HG03108 (cell line): ENCODE results near the gene SYCP2L.
"Not testable (repeated sequence)": the region's sequence is repeated elsewhere in the genome, so short reads cannot be mapped to it uniquely, and the experiment has no call there.

ENCODE experiments used
- ATAC-seq: cut with Tn5 transposase; IDR thresholded peaks from one replicate; pipeline ENCODE4 v1.9.1; 2021; ENCODE audit warnings: moderate library complexity; ENCODE audit not compliant: unreplicated experiment

Gene SYCP2L

DNA sequence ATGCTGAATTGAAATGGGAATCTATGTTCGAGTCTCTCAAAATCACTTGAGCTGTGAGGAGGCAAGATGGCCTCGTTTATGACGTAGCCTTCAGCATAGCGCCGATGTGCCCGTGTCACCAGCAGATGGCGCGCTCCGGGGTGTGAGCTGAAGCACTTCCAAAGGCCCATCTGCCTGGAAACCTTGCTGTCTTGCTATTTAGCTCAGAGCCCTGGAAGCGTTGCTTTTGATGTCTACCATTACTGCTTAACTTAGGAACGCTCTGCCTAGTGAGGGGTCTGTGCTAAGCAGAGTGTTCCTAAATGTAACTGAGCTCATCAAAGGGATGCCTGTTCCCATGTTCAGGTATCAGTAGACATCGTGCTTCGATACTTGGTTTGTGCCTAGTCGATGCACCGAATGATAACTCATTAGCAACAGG is 67.7 kb downstream of the SYCP2L start:
- ATAC-seq = no peak

GRCh38 chr6:10956776-10957175 is 69.9 kb downstream of the SYCP2L start:
- ATAC-seq = no peak

GRCh38 chr6:10957414-10957886 is 70.6 kb downstream of the SYCP2L start:
- no peak for ATAC-seq

DNA sequence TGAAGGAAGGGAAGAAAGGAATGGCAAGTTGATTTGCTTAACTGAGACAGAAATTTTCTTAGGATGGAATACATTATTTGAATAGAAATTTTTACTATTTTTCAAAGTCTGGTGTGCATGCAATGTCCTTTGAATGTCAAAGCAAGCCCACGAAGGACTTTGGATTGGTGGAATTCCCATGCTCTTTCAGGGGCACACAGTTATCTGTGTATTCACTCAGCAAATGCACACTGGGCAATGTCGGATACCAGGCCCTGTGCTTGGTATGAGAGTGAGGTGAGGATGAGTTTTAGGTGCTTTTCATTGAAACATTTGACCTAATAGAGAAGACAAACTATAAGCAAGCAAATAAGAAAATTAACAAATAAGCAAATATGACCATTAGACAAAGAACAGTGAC is 73.3 kb downstream of the SYCP2L start:
- ATAC-seq = no peak

GRCh38 chr6:10961837-10962236 is 75.0 kb downstream of the SYCP2L start:
- ATAC-seq = no peak

- ATAC-seq = no peak
Observed at GRCh38 chr6:10962673-10963072, 75.8 kb downstream of the SYCP2L start.

GRCh38 chr6:10963113-10963512 is 76.3 kb downstream of the SYCP2L start:
- ATAC-seq = no peak

DNA sequence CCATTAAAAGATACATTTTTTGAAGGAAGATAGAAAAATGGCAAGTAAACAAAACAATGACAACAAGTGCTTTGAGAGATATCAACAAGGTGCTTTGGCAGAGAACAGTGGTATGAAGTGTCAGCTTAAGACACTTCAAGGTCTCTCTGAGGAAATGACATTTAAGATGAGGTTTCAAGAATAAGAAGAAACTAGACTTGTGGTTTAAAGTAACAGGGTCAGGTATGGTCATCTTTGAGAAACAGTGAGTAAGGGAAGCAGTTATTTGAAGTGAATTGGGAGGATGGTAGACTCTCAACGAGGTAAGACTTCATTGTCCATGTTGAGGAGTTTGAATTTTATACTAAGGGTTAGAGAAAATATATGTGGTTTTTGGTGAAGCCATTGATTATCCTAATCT is 77.8 kb downstream of the SYCP2L start:
- no peak for ATAC-seq

DNA sequence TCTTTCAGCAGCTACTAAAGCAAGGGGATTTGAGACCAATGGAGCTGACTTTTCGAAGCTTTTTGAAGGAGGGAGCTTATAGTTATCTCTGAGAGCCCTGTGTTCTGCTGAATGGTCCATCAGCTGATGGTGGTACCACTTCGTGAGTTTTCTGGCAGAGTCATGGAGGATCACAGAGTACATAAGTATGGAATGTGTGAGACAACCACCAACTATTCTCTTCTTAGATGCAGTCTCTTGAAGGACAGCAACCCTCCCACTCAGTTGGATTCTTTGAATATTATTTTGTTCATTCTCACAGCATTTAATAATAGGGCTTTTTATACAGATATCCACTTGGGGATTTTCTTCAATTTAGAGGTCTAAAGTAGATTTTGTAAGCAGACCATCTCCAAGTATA is 81.9 kb downstream of the SYCP2L start:
- no peak for ATAC-seq

- no peak for ATAC-seq
Observed at GRCh38 chr6:10970731-10971130, 83.9 kb downstream of the SYCP2L start.

DNA sequence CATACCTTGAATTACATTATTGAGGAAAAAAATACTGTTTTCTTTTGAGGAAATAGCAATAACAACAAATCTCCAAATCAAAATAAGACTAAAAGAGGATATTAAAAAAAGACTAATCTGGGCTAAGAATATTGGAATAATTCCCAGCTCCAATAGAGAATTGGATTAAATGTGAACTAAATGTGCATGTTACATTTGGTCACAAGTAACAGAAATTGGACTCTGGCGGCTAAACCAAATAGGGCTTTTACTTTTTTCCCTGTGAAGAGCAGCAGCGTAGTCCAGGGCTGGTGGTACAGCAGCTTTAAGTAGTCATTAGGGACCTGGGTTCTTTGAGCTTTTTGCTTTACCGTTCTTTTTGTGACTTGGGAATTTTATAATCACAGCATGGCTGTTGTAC is 85.3 kb downstream of the SYCP2L start:
- no peak for ATAC-seq

- ATAC-seq = no peak
Observed at GRCh38 chr6:10976571-10976970, 89.7 kb downstream of the SYCP2L start.

DNA sequence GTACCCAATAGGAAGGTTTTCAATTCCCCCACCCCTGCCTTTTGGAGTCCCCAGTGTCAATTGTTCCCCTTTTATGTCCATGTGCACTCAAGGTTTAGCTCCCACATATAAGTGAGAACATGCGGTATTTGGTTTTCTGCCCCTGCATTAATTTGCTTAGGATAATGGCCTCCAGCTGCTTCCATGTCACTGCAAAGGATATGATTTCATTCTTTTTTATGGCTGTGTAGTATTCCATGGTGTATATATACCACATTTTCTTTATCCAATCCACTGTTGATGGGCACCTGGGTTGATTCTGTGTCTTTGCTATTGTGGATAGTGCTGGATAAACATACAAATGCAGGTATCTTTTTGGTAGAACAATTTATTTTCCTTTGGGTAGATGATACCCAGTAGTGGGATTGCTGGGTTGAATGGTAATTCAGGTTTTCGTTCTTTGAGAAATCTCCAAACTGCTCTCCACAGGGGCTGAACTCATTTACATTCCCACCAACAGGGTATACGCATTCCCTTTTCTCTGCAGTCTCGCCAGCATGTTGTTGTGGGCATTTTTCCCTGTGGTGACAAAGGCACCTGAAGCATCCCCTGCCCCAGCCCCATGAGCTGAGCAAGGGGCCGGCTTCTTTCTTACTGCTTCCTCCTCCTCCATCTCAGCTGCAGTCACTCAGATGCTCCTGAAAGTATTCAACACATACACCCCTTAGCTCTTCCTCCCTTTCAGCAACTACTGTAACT is 90.5 kb downstream of the SYCP2L start:
- ATAC-seq = no peak

GRCh38 chr6:10979603-10980002 is 92.8 kb downstream of the SYCP2L start:
- ATAC-seq = no peak

DNA sequence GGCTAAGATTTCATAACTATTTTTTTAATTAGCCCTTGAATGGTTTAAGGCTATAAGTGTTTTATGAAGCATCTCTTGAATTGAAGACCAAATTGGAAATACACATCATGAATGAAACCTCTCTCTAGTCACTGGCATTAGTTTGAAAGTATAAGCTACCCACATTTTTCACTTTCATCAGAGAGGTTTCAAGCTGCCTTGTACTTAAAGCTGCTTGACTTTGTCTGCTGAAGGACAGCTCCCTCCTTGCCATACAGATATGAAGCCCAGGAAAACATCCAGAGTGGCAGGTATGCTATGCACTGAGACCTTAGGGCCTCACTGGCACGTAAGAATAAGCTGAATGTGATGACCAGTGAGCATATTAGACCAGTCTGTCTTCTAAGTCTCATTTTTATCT is 94.6 kb downstream of the SYCP2L start:
- no peak for ATAC-seq

DNA sequence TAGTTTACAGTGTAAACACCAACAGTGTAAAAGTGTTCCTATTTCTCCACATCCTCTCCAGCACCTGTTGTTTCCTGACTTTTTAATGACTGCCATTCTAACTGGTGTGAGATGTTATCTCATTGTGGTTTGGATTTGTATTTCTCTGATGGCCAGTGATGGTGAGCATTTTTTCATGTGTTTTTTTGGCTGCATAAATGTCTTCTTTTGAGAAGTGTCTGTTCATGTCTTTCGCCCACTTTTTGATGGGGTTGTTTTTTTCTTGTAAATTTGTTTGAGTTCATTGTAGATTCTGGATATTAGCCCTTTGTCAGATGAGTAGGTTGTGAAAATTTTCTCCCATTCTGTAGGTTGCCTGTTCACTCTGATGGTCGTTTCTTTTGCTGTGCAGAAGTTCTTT is 98.1 kb downstream of the SYCP2L start:
- not testable (repeated sequence) for ATAC-seq

- ATAC-seq = no peak
Observed at GRCh38 chr6:10989587-10989986, 102.7 kb downstream of the SYCP2L start.

DNA sequence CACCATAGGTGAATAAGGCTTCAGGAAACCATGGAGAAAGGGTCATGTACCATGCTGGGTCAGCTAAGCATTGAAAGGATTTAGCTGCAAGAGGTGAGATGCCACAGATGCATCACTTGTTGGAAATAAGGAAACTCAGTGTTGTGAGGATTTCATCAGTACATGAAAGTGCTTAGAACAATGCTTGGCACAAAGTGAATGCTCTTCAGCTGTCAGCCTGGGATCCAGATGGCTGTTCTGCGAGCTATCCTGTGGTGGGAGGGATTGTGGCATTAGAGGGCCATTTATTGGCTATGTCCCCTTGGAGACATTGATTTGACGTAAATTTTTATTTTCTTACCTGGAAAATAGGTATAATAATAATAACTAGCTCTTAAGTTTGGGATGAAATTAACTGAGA is 104.3 kb downstream of the SYCP2L start:
- no peak for ATAC-seq

DNA sequence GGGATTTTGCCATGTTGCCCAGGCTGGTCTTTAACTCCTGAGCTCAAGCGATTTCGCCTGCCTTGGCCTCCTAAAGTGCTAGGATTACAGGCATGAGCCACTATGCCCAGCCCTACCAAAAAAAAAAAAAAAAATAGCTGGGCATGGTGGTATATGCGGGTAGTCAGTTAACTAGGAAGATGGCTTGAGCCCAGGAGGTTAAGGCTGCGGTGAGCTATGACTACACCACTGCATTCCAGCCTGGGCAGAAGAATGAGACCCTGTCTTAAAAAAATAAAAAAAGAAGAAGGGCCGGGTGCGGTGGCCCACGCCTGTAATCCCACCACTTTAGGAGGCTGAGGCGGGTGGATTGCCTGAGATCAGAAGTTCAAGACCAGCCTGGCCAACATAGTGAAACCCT is 107.0 kb downstream of the SYCP2L start:
- ATAC-seq = no peak

DNA sequence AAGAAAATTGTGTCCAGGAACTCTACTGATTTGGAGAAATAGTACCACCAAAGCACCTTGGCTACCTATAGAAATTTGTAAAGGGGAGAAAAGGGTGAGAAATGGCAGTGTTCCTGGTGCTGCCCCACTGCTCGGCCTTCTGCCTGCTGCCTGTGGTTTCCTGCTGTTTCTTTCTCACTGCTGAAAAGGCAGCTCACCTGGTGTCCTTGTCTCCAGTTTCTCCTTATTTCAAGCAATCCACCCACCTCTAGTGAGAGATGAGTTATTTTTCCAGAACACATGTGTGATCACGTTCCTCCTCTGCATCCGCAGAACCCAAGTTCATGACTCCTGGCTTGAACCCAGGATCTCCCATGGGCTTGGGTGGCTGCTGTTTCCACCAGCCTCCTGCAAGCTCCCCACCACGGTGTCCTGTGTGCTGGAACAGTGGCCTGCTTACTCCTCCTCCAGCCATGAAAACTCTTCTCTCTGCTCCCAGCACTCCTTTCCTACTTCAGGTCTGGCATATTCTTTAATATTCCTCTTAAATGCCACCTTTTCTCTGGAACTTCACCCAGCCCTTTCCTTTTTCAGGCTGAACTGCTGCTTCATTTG is 108.4 kb downstream of the SYCP2L start:
- no peak for ATAC-seq

DNA sequence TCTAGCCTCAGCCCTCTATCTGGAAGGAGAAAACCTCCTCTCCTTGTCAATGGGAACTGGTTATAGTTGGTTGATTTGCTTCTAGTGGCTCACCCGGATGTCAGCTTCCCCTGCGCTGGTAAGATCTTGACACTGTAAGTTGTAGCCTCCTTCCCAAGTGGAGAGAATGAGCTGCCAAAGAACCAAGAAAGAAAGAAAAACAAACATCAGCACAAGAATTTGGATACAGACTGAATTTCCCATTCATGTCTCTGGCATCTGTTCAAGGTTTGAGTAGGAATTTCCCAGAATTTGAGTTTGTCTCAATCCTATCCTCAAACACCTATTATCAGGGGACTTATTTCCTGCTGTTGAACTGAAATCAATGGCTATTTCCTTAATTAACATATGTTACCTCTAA is 113.1 kb downstream of the SYCP2L start:
- no peak for ATAC-seq

- no peak for ATAC-seq
Observed at GRCh38 chr6:11002176-11002575, 115.3 kb downstream of the SYCP2L start.

DNA sequence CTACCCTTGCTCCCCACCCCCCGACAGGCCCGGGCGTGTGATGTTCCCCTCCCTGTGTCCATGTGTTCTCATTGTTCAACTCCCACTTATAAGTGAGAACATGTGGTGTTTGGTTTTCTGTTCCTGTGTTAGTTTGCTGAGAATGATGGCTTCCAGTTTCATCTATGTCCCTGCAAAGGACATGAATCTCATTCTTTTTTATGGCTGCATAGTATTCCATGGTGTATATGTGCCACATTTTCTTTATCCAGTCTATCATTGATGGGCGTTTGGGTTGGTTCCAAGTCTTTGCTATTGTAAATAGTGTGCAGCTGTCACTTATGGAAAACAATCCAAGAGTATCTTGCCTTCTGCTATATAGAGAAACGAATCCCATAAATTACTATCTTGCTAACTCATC is 116.4 kb downstream of the SYCP2L start:
- not testable (repeated sequence) for ATAC-seq
